ENCODE results near the gene P2RY2.

Gene P2RY2

DNA sequence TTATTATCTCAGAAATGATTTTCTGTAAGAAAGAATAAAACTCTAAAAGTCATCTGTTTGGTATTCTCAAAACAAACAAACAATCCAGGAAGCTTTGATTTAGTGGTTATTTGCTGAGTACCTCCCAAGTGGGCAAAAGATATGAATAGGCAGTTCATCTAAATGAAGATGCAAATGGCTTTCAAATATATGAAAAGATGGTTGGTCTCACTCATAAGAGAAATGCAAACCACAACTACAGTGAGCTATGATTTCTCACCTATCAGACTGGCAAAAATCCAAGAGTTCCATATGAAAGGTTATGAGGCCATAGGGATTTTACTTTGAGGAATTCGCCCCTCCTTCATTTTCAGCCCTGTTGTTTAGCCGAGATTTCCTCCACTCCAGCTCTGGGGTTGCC lies 11.3 kb upstream of the P2RY2 start:
- no peak for DNase-seq

GRCh38 chr11:73209892-73210291 lies 8.2 kb upstream of the P2RY2 start:
- no peak for DNase-seq

DNA sequence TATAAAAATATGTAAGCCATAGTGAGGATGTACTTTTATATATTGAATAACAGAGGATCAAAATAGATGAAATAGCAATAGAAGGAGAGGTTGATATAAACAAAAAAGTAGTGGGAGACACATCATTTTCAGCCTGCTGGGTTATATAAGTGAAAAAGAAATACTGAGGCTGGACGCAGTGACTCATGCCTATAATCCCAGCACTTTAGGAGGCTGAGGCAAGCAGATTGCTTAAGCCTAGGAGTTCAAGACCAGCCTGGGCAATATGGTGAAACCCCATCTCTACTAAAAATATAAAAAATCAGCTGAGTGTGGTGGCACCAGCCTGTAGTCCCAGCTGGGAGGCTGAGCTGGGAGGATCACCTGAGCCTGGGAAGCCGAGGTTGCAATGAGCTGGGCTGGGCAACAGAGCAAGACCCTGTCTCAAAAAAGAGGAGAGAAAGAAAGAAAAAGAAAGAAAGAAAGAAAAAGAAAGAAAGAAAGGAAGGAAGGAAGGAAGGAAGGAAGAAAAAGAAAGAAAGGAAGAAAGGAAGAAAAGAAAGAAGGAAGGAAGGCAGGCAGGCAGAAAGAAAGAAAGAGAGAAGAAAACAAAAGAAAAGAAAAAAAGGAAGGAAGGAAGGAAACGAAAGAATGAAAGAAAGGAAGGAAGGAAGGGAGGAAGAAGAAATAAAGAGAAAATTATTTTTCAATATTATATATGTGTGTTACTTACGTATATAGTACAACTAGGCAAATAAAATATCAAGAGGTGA lies 7.0 kb upstream of the P2RY2 start:
- no peak for DNase-seq

GRCh38 chr11:73213196-73214143 lies 4.6 kb upstream of the P2RY2 start:
- DNase-seq = no peak

- no peak for DNase-seq
These were observed 2.6 kb upstream of the P2RY2 start for GRCh38 chr11:73215191-73216134.

GRCh38 chr11:73216465-73216864 lies 1.6 kb upstream of the P2RY2 start:
- no peak for DNase-seq

GRCh38 chr11:73217131-73217809 lies 811 bp upstream of the P2RY2 start:
- DNase-seq = no peak

- DNase-seq = no peak
These were observed 323 bp upstream of the P2RY2 start for GRCh38 chr11:73217810-73218105.

DNA sequence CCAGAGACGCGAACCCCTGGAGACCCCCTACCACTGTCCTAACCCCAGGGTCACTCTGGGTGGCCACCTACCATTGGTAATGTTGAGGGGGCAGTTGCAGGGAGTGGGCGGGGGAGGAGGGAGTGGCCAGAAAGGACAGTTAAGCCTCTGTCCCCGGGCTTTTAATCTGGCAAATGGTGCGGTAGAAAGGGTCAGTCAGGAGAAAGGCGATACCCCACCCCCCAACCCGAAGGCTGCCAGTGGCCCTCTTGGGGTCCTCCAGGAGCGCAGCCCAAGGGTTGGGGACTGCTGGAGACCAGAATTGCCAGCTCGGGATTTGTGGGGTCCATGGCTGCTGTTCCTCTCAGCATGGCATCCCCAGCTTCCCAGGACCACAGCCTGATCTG lies 742 bp downstream of the P2RY2 start:
- no peak for DNase-seq

DNA sequence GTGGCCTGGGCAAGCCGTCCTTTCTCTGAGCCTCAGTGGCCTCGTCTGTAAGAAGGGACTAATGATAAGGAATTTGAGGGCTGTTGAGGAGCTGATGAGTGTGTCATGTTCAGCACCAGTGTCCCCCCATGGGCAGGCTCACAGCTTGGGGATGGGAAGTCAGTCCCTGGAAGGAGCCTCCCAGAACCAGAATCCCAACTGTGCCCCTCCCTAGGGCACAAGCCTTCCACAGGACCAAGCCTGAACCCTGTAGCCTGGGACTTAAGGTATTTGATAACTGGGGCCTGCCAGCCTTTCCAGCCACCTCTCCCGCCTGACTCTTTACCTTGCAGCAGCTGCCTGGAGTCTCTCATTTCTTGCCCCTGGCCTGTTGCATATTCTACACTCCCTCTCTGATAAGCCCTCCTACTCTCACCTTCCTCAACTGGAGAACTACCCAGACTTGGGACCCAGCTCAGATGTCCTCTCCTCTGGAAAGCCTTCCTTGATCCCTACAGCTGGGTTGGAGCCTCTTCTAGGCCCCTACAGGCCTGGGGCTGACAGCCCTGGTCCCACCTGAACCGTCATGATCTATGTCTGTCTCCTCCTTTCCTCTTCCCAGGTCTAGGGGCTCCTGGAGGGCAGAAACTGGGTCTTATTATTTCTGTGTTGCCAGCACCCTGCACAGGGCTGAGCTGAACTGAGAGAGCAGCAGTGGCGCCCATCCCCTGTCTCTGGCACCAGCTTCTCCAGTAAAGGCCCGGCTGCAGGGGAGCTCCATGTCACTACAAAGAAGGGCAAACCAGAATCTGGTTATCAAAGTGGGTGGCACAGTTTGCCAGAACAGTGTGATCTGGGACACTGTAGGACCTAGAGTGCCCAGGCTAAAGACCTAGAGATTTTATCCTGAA lies 1.6 kb downstream of the P2RY2 start:
- no peak for DNase-seq

- no peak for DNase-seq
These were observed 3.4 kb downstream of the P2RY2 start for GRCh38 chr11:73221451-73221850.

DNA sequence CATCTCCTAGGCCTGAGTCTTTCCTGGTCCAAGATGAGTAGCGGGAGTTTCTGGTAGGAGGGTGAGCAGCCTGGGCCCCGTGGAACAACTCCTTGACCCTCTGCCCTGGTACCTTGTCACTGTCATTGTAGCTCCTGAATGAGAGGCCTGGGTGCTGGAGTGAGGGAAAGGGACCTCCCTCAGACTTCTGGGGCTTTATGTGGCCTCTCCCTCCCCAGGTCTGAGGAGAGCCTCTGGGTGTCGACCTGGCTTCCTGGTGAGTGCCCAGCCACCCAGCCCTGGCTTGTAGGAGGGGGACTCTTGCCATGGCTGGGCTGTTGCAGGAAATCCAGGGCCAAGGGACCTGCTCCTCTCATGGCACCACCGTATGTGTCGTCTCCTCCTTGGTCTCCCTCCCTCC lies 3.9 kb downstream of the P2RY2 start:
- no peak for DNase-seq

DNA sequence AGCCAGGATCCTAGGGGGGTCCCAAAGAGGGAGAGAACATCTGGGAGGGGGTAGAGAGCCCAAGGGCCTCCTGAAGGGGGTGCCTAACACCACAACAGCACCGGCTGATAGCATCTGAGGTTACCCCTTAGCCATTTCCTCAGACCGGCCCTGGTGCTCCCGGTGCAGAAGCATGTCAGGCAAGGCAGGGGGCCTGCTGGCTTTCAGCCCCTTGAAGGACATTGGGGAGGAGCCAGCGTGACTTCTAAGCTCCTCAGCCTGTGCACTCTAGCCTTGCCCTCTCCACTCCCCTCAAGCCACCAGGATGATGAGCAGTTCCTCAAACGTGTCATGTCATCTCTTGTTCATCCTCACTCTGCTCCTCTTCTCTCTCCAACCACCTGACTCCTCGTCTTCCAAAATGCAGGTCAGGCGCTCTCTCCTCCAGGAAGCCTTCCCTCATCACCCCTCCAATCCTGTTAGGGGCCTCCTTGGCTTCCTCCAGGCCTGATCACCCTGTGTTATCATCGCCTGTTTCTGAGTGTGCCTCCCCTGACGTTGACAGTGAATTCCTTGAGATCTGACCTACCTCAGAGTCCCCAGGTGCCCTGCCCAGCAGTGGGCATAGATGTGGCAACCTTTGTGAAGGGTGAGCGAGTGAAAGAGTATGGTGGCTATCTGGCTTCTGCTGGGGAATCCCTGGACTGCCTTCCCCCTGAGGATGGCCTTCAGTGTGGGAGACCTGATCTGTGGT lies 6.1 kb downstream of the P2RY2 start:
- DNase-seq = no peak

GRCh38 chr11:73225001-73225686 lies 7.1 kb downstream of the P2RY2 start:
- DNase-seq = no peak

- no peak for DNase-seq
These were observed 7.8 kb downstream of the P2RY2 start for GRCh38 chr11:73225851-73226250.

DNA sequence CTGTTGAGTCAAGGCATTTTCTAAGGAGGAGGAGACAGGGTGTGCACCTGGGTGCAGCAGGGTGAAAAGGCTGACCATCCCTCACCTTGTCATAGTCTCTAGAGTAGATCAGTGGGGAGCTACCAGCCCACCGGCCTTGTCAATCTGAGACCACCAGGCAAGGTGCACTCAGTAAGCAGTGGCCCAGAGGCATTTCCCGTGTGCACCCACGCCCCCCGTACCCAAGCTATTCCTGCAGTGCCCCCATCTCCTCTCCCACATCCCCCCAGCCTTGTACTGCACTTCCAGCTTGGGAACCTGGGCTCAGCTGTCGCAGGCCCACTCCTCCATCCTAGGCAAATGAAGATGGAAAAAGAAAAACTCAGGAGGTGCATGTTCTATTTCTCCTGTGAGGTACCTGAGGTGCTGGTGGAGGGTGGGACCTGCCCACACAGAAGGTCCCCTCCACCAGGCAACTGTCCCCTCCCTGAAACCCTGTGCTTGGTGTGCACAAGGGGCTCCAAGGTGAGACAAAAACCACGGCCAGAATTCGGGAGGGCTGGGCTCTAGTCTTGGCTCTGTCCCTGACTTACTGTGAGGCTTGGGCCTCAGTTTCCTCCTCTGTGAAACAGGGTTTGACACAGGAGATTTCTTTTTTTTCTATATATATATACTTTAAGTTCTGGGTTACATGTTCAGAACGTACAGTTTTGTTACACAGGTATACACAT lies 8.4 kb downstream of the P2RY2 start:
- DNase-seq = no peak

DNA sequence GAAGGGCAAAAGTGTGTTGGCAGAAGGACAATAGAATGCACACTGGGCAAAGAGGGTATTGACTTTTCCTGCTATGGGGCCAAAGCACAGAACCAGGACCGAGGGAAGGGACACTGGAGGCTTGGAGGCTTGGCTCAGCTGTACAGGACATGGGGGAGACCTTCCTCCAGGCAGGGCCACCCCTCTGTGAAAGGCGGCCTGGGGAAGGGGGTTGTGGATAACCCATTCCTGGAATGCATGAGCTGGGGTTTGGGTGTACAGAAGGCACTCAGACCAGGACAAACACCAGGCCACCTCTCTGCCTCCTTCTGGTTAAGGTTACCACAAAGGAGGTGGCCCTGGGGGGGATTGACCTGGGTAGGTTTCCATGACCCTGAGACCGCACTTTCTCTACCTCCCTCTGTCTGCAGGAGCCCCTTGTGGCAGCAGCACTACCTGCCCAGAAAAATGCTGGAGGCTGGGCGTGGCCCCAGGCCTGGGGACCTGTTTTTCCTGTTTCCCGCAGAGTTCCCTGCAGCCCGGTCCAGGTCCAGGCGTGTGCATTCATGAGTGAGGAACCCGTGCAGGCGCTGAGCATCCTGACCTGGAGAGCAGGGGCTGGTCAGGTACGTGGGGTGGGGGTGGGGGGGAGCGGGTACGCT lies 9.6 kb downstream of the P2RY2 start:
- DNase-seq = no peak

DNA sequence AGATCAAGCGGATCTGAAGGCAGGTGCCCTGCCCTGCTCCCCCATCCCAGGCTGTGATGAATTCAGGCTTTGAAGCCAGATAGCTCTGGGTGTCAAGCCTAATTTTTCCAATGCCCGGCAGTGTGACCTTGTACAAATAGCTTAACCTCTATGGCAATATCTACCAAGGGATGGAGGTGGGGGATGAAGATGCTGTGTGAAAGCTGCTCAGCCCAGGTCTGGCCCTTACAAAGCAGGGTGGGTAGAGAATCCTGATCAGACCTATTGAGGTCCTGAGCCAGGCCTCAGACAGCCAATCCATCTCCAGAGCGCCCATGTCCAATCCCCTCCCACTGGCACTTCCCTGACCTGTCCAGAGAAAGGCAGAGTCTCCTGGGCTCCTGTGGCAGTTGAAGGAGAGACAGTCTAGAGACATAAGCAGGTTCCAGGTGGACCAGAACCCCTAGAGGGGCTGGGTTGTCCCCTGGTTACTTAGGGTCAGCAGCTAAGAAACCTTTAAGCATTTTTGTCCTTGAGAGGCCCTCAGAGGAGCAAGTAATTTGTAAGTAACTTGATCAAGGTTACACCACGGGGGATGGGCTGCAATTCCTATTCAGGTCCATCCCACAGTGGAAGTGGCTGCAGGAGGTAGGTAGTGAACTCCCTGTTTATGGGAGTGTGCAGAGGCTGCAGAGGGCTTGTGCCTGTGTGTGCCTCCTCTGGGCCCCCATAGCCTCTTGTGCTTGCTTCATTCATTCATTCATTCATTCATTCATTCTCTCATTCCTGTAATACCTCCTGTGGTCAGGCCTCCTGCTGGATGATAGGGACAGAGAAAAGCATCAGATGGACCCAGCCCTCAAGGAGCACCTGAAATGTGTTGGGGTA lies 10.4 kb downstream of the P2RY2 start:
- no peak for DNase-seq

Data from SHP77 (cell line).